Panc1 (cell line): ENCODE results near the gene OTULIN.

Source experiments
- POLR2AphosphoS5 ChIP-seq: IDR thresholded peaks from 2 replicates; pipeline ENCODE4 v1.6.1; 2012; ENCODE audit warnings: mild to moderate bottlenecking, low read depth, low read length, moderate library complexity
- REST ChIP-seq, 2 experiments: IDR thresholded peaks; 2 replicates each; pipeline ENCODE4 v1.6.1; 2011 to 2012; ENCODE audit warnings: low read depth in 2 of 2, control low read depth in 1 of 2, low read length in 1 of 2, mild to moderate bottlenecking in 1 of 2, moderate library complexity in 1 of 2; ENCODE audit not compliant: insufficient read depth in 1 of 2
- SIN3A ChIP-seq: IDR thresholded peaks from 2 replicates; pipeline ENCODE4 v1.6.1; 2012; ENCODE audit warnings: low read depth, mild to moderate bottlenecking, low read length, moderate library complexity, borderline replicate concordance; ENCODE audit not compliant: insufficient read depth
- TCF7L2 ChIP-seq: IDR thresholded peaks from 2 replicates; pipeline ENCODE4 v1.6.1; 2011; ENCODE audit warnings: mild to moderate bottlenecking, low read depth, low read length, inconsistent platforms
- TF ChIP-seq, protein P1 (sequence below): fragments of 450-650 bp; IDR thresholded peaks from 2 replicates; pipeline ENCODE4 v1.5.1; 2017; ENCODE audit warnings: mild to moderate bottlenecking

- TF ChIP-seq, protein P1, sequence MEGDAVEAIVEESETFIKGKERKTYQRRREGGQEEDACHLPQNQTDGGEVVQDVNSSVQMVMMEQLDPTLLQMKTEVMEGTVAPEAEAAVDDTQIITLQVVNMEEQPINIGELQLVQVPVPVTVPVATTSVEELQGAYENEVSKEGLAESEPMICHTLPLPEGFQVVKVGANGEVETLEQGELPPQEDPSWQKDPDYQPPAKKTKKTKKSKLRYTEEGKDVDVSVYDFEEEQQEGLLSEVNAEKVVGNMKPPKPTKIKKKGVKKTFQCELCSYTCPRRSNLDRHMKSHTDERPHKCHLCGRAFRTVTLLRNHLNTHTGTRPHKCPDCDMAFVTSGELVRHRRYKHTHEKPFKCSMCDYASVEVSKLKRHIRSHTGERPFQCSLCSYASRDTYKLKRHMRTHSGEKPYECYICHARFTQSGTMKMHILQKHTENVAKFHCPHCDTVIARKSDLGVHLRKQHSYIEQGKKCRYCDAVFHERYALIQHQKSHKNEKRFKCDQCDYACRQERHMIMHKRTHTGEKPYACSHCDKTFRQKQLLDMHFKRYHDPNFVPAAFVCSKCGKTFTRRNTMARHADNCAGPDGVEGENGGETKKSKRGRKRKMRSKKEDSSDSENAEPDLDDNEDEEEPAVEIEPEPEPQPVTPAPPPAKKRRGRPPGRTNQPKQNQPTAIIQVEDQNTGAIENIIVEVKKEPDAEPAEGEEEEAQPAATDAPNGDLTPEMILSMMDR: no peak
- no peak for TF ChIP-seq POLR2AphosphoS5
- TF ChIP-seq REST (IDR thresholded peaks at IDR 0.05; ENCODE audit: insufficient read depth in 1 of 2, low read depth in 2 of 2, low read length in 1 of 2): no peak
- no peak for TF ChIP-seq SIN3A
- TF ChIP-seq TCF7L2: no peak
Observed at GRCh38 chr5:14659821-14660607, 4.5 kb upstream of the OTULIN start.
